ENCODE measurements around the gene METAP2.
"Not testable (repeated sequence)": the region's sequence is repeated elsewhere in the genome, so short reads cannot be mapped to it uniquely, and the experiment has no call there.

DNA sequence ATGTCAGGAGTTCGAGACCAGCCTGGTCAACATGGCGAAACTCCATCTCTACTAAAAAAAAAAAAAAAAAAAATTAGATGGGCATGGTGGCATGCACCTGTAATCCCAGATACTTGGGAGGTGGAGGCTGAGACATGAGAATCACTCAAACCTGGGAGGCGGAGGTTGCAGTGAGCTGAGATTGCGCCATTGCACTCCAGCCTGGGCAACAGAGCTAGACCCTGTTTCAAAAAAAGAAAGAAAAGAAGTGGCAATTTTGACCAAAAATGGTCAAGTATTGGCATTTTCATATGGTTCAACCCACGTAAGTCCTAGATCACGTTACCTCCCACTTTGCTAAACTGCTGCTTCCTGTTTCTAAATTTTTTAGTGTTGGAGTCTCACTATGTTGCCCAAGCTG, 8.6 kb downstream of the METAP2 start:
- TF ChIP-seq, protein P1, sequence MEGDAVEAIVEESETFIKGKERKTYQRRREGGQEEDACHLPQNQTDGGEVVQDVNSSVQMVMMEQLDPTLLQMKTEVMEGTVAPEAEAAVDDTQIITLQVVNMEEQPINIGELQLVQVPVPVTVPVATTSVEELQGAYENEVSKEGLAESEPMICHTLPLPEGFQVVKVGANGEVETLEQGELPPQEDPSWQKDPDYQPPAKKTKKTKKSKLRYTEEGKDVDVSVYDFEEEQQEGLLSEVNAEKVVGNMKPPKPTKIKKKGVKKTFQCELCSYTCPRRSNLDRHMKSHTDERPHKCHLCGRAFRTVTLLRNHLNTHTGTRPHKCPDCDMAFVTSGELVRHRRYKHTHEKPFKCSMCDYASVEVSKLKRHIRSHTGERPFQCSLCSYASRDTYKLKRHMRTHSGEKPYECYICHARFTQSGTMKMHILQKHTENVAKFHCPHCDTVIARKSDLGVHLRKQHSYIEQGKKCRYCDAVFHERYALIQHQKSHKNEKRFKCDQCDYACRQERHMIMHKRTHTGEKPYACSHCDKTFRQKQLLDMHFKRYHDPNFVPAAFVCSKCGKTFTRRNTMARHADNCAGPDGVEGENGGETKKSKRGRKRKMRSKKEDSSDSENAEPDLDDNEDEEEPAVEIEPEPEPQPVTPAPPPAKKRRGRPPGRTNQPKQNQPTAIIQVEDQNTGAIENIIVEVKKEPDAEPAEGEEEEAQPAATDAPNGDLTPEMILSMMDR (IDR thresholded peaks at IDR 0.05 in 4 of 5, conservative IDR thresholded peaks at IDR 0.05 in 1 of 5) = not testable (repeated sequence)
- not testable (repeated sequence) for TF ChIP-seq POLR2A (IDR thresholded peaks at IDR 0.05)
